Liver (tissue), 9 donors: ENCODE results near the gene C14orf119. TPM values are rescaled to one million over a fixed set of nuclear protein-coding genes. Genes with fewer than 3 reads are reported as not detected.
A peak's percentile ranks its signal among the peaks of the same experiment; 100 is the strongest.

Source experiments
- DNase-seq: peaks from one replicate; pipeline ENCODE4 v3.0.0-alpha.2; 2017; ENCODE audit warnings: low spot score
- H3K27ac ChIP-seq, 2 donors: one replicate each; pipeline ENCODE4 v1.7.0; 2013; ENCODE audit warnings: inconsistent platforms in 2 of 2, low read length in 2 of 2, control low read depth in 1 of 2, low read depth in 1 of 2, mild to moderate bottlenecking in 1 of 2
- H3K27me3 ChIP-seq, 4 donors: one replicate each; pipeline versions ENCODE4 v1.6.1 to v1.7.0; 2013; ENCODE audit warnings: low read length in 3 of 4, inconsistent platforms in 1 of 4, mild to moderate bottlenecking in 1 of 4, moderate library complexity in 1 of 4; ENCODE audit not compliant: control insufficient read depth in 4 of 4, insufficient read depth in 4 of 4
- H3K36me3 ChIP-seq, 4 donors: one replicate each; pipeline versions ENCODE4 v1.6.1 to v1.7.0; 2013; ENCODE audit warnings: low read length in 3 of 4, mild to moderate bottlenecking in 3 of 4, low read depth in 1 of 4, moderate library complexity in 1 of 4; ENCODE audit not compliant: control insufficient read depth in 4 of 4, insufficient read depth in 3 of 4
- H3K4me1 ChIP-seq, 4 donors: one replicate each; pipeline versions ENCODE4 v1.6.1 to v1.7.0; 2013; ENCODE audit warnings: low read length in 3 of 4, mild to moderate bottlenecking in 3 of 4, moderate library complexity in 1 of 4; ENCODE audit not compliant: control insufficient read depth in 4 of 4, insufficient read depth in 4 of 4
- H3K4me3 ChIP-seq, 3 donors: one replicate each; pipeline versions ENCODE4 v1.6.1 to v1.7.0; 2013; ENCODE audit warnings: low read length in 3 of 3, control low read depth in 1 of 3, low read depth in 1 of 3, mild to moderate bottlenecking in 1 of 3
- H3K9ac ChIP-seq, 2 donors: one replicate each; pipeline ENCODE4 v1.7.0; 2013; ENCODE audit warnings: low read length in 2 of 2, mild to moderate bottlenecking in 2 of 2, moderate library complexity in 2 of 2, control low read depth in 1 of 2, low read depth in 1 of 2
- H3K9me3 ChIP-seq, 4 donors: one replicate each; pipeline versions ENCODE4 v1.6.1 to v1.7.0; 2013; ENCODE audit warnings: low read length in 3 of 4; ENCODE audit not compliant: control insufficient read depth in 4 of 4
- FOXA1 ChIP-seq: IDR thresholded peaks from 2 replicates; pipeline ENCODE4 v1.6.1; 2016; ENCODE audit warnings: antibody characterized with exemption
- FOXA2 ChIP-seq: IDR thresholded peaks from 2 replicates; pipeline ENCODE4 v1.6.1; 2016; ENCODE audit warnings: antibody characterized with exemption
- GABPA ChIP-seq, 2 donors: IDR thresholded peaks in 1 of 2; conservative IDR thresholded peaks in 1 of 2; 2 replicates each; pipeline ENCODE4 v1.6.1; 2016; ENCODE audit warnings: antibody characterized with exemption in 2 of 2, mild to moderate bottlenecking in 1 of 2, moderate library complexity in 1 of 2
- HNF4A ChIP-seq, 2 donors: conservative IDR thresholded peaks; 2 replicates each; pipeline ENCODE4 v1.6.1; 2016; ENCODE audit warnings: antibody characterized with exemption in 2 of 2, mild to moderate bottlenecking in 2 of 2
- HNF4G ChIP-seq: IDR thresholded peaks from 2 replicates; pipeline ENCODE4 v1.6.1; 2016; ENCODE audit warnings: antibody characterized with exemption
- JUND ChIP-seq, 2 donors: IDR thresholded peaks; 2 replicates each; pipeline ENCODE4 v1.6.1; 2016; ENCODE audit warnings: antibody characterized with exemption in 2 of 2
- NR2F2 ChIP-seq: IDR thresholded peaks from 2 replicates; pipeline ENCODE4 v1.6.1; 2016; ENCODE audit warnings: antibody characterized with exemption
- RXRA ChIP-seq, 2 donors: IDR thresholded peaks; 2 replicates each; pipeline ENCODE4 v1.6.1; 2017 to 2018; ENCODE audit warnings: antibody characterized with exemption in 2 of 2, mild to moderate bottlenecking in 1 of 2
- SP1 ChIP-seq: IDR thresholded peaks from 2 replicates; pipeline ENCODE4 v1.6.1; 2018; ENCODE audit warnings: antibody characterized with exemption, mild to moderate bottlenecking
- TAF1 ChIP-seq: conservative IDR thresholded peaks from 2 replicates; pipeline ENCODE4 v1.6.1; 2016; ENCODE audit warnings: antibody characterized with exemption, mild to moderate bottlenecking
- YY1 ChIP-seq: IDR thresholded peaks from 2 replicates; pipeline ENCODE4 v1.6.1; 2016; ENCODE audit warnings: antibody characterized with exemption, mild to moderate bottlenecking
- WGBS: extraction: QIAGEN DNeasy Blood & Tissue Kit; methylation state at CpG from one replicate; pipeline ENCODE4 v1.1.7; 2013; 5-methylcytosine and 5-hydroxymethylcytosine counted together
- polyA plus RNA-seq, 2 donors: library from polyadenylated mRNA; stranded (reverse) in 1 of 2; unstranded in 1 of 2; fragments of 200-250 nt in 1 of 2; fragments of >200 nt in 1 of 2; fragmentation: Nextera tagmentation in 1 of 2; extraction: Ambion mirVana in 1 of 2; gene quantifications; one replicate each; pipeline versions ENCODE4 v1.2.1 to v1.2.3, GENCODE V29; 2013 to 2015
- total RNA-seq, 2 donors: library from RNA; depleted of rRNA; stranded (reverse); fragments of >200 nt; gene quantifications; one replicate each; pipeline ENCODE4 v1.2.3, GENCODE V29; 2014
- TF ChIP-seq, protein P1 (sequence below): IDR thresholded peaks from 2 replicates; pipeline ENCODE4 v1.6.1; 2016; ENCODE audit warnings: antibody characterized with exemption
- TF ChIP-seq, protein P2 (sequence below): IDR thresholded peaks from 2 replicates; pipeline ENCODE4 v1.6.1; 2016; ENCODE audit warnings: antibody characterized with exemption
- TF ChIP-seq, protein P3 (sequence below): fragments of 150-350 bp; IDR thresholded peaks from 2 replicates; pipeline ENCODE4 v1.5.1; 2017; ENCODE audit warnings: improper control_type of control experiment, low read depth, low read length; ENCODE audit not compliant: missing input control
- TF ChIP-seq, protein P4 (sequence below): IDR thresholded peaks from 2 replicates; pipeline ENCODE4 v1.6.1; 2016; ENCODE audit warnings: antibody characterized with exemption
- TF ChIP-seq, protein P5 (sequence below): IDR thresholded peaks from 2 replicates; pipeline ENCODE4 v1.6.1; 2016; ENCODE audit warnings: antibody characterized with exemption, mild to moderate bottlenecking
- donor health status: healthy.
- donor health status: healthy.
- donor health status: healthy.
- donor health status: healthy.
- donor health status: healthy.

Gene C14orf119
- total and polyA plus RNA-seq, 4 donors, result 9.0 to 27.1 (median 17.7) TPM

DNA sequence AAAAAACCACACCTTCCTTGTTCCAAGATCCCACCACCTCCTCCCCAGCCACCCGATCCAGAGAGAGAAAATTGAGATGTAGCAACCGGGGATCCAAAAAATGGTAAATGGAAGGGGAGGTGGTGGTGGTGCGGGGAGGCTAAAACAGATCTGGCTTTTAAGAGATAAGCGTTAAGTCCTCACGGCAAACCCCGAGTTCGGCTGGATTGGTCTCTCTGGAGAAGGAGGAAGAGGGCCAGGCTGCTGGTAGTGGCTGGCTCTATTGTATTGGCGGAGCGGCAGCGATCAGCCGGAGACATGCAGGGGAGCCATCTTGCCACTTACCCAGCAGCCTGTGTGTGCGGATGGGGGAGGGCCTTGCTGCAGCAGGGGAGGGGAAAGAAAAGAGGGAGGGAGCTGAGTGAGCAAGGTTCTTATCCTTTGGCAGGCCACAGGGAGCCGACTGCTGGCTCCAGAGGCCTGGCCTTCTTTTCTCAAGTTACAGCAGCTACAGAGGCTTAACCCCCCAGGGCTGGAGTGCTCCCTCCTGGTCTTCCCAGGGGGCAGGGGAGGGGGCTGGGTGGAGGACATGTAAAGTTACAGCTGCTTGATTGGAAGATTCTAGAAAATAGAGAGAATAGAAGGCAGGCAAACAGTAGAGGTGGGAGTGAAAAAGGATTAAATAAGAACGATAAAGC is 23.9 kb upstream of the C14orf119 start (continued):
- TF ChIP-seq, protein P1, sequence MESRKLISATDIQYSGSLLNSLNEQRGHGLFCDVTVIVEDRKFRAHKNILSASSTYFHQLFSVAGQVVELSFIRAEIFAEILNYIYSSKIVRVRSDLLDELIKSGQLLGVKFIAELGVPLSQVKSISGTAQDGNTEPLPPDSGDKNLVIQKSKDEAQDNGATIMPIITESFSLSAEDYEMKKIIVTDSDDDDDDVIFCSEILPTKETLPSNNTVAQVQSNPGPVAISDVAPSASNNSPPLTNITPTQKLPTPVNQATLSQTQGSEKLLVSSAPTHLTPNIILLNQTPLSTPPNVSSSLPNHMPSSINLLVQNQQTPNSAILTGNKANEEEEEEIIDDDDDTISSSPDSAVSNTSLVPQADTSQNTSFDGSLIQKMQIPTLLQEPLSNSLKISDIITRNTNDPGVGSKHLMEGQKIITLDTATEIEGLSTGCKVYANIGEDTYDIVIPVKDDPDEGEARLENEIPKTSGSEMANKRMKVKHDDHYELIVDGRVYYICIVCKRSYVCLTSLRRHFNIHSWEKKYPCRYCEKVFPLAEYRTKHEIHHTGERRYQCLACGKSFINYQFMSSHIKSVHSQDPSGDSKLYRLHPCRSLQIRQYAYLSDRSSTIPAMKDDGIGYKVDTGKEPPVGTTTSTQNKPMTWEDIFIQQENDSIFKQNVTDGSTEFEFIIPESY, result no peak
- peak; percentile 38 to 41 for TF ChIP-seq HNF4A (conservative IDR thresholded peaks at IDR 0.05)
- TF ChIP-seq GABPA (IDR thresholded peaks at IDR 0.05 in 1 of 2, conservative IDR thresholded peaks at IDR 0.05 in 1 of 2), result peak in 1 of 2 donors; percentile 37
- TF ChIP-seq FOXA2, result no peak
- TF ChIP-seq RXRA (IDR thresholded peaks at IDR 0.05), result peak in 1 of 2 donors; percentile 30

DNA sequence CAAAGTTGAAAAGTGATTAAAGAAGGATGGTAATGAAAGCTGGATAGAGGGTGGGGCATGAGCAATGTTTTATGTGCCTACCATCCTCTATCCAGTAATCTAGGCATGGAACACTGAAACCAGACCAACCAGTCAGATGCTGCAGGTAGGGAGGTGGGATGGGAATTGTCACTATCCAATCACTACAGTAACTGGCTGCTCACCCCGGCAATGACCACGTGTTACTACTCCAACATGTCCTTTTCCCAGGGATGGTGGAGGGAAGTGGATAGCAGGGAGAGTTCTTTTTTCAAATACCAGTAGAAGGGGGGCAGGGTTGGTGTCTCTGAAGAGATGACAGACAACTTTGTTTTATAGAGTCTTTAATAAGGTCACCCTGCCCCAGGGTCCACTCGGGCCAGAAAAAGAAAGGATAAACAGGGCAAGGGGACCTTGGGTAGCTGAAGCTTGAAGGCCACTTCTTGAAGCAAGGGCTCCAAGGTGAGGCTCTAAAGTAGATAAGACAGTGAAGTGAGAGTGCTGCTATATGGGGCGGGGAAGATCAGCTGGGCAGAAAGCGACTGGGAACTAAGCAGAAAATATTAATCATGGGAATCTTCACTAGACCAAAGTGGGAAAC is 23.3 kb upstream of the C14orf119 start:
- TF ChIP-seq JUND (IDR thresholded peaks at IDR 0.05), result no peak
- WGBS, result 55% methylated on average over 5 of the region's 5 CpGs
- peak overlapping the region; percentile 70 to 74 for H3K27ac ChIP-seq
- peaks cover 2 to 29% (median 20%) of the 10 kb centered on the region in 4 donors for H3K4me1 ChIP-seq
- no peaks in the 10 kb centered on the region for H3K9me3 ChIP-seq
- H3K9ac ChIP-seq, result peak overlapping the region in 1 of 2 donors; percentile 57
- peaks cover 7 to 41% (median 35%) of the 10 kb centered on the region in 4 donors for H3K36me3 ChIP-seq
- DNase-seq, result no peak
- H3K27me3 ChIP-seq, result no peaks in the 10 kb centered on the region
- H3K4me3 ChIP-seq, result no peak overlapping the region

DNA sequence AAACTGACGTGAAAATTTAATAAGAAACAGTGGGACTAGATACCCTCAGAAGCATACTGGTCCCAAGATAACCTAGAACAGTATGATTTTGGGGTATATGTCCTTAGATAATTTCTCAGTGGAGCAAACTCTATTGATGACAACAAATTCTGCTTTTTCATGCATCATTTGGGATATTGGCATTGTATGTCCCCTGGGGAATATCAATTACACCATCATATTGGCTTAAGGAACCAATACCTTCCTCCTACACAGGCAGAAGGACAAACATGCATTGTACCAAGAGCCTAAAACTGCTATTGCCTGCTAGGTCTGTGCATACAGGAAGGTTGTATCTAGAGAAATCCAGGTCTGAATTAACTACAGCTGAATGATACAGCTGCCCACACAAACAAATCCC is 20.4 kb upstream of the C14orf119 start:
- Histone ChIP-seq H3K9me3 (no peaks in the 10 kb centered on the region), H3K27ac (no peak overlapping the region), H3K4me3 (no peak overlapping the region), H3K4me1 (peaks cover 2 to 23% (median 18%) of the 10 kb centered on the region in 4 donors), H3K9ac (no peak overlapping the region), H3K36me3 (peaks cover 7 to 56% (median 47%) of the 10 kb centered on the region in 4 donors), H3K27me3 (no peaks in the 10 kb centered on the region)
- WGBS, result 97% methylated on average over 1 of the region's 1 CpG
- TF ChIP-seq, protein P2, sequence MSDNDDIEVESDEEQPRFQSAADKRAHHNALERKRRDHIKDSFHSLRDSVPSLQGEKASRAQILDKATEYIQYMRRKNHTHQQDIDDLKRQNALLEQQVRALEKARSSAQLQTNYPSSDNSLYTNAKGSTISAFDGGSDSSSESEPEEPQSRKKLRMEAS, result no peak
- TF ChIP-seq, protein P3, sequence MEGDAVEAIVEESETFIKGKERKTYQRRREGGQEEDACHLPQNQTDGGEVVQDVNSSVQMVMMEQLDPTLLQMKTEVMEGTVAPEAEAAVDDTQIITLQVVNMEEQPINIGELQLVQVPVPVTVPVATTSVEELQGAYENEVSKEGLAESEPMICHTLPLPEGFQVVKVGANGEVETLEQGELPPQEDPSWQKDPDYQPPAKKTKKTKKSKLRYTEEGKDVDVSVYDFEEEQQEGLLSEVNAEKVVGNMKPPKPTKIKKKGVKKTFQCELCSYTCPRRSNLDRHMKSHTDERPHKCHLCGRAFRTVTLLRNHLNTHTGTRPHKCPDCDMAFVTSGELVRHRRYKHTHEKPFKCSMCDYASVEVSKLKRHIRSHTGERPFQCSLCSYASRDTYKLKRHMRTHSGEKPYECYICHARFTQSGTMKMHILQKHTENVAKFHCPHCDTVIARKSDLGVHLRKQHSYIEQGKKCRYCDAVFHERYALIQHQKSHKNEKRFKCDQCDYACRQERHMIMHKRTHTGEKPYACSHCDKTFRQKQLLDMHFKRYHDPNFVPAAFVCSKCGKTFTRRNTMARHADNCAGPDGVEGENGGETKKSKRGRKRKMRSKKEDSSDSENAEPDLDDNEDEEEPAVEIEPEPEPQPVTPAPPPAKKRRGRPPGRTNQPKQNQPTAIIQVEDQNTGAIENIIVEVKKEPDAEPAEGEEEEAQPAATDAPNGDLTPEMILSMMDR, result no peak
- TF ChIP-seq SP1 (no peak), YY1 (no peak), TAF1 (no peak), GABPA (IDR thresholded peaks at IDR 0.05 in 1 of 2, conservative IDR thresholded peaks at IDR 0.05 in 1 of 2) (no peak), NR2F2 (no peak), FOXA1 (no peak), HNF4G (no peak)
- TF ChIP-seq, protein P4, sequence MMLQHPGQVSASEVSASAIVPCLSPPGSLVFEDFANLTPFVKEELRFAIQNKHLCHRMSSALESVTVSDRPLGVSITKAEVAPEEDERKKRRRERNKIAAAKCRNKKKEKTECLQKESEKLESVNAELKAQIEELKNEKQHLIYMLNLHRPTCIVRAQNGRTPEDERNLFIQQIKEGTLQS, result no peak
- TF ChIP-seq, protein P5, sequence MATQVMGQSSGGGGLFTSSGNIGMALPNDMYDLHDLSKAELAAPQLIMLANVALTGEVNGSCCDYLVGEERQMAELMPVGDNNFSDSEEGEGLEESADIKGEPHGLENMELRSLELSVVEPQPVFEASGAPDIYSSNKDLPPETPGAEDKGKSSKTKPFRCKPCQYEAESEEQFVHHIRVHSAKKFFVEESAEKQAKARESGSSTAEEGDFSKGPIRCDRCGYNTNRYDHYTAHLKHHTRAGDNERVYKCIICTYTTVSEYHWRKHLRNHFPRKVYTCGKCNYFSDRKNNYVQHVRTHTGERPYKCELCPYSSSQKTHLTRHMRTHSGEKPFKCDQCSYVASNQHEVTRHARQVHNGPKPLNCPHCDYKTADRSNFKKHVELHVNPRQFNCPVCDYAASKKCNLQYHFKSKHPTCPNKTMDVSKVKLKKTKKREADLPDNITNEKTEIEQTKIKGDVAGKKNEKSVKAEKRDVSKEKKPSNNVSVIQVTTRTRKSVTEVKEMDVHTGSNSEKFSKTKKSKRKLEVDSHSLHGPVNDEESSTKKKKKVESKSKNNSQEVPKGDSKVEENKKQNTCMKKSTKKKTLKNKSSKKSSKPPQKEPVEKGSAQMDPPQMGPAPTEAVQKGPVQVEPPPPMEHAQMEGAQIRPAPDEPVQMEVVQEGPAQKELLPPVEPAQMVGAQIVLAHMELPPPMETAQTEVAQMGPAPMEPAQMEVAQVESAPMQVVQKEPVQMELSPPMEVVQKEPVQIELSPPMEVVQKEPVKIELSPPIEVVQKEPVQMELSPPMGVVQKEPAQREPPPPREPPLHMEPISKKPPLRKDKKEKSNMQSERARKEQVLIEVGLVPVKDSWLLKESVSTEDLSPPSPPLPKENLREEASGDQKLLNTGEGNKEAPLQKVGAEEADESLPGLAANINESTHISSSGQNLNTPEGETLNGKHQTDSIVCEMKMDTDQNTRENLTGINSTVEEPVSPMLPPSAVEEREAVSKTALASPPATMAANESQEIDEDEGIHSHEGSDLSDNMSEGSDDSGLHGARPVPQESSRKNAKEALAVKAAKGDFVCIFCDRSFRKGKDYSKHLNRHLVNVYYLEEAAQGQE, result no peak
- no peak for DNase-seq
